Thoracic aorta (tissue), 2 donors: ENCODE results near the gene RBM14. TPM values are rescaled to one million over a fixed set of nuclear protein-coding genes. Genes with fewer than 3 reads are reported as not detected.
"Not testable (repeated sequence)": the region's sequence is repeated elsewhere in the genome, so short reads cannot be mapped to it uniquely, and the experiment has no call there.

Experiments
- ATAC-seq: fragments of 150-250 bp; one replicate; pipeline ENCODE4 v1.8.0; 2017; ENCODE audit warnings: low read depth; ENCODE audit not compliant: insufficient number of reproducible peaks, low FRiP score
- DNase-seq: peaks from one replicate; pipeline ENCODE4 v3.0.0-alpha.2; 2020; ENCODE audit warnings: low spot score
- H3K27ac ChIP-seq, 2 donors: fragments of 200-600 bp; sonication (generic); 1 replicate in 1 of 2; 2 replicates in 1 of 2; pipeline ENCODE4 v1.5.1; 2016; ENCODE audit warnings: mild to moderate bottlenecking in 2 of 2, moderate library complexity in 2 of 2
- H3K27me3 ChIP-seq: fragments of 200-600 bp; sonication (generic); replicated peaks from 2 replicates; pipeline ENCODE4 v1.6.0; 2016; ENCODE audit warnings: mild to moderate bottlenecking; ENCODE audit not compliant: insufficient read depth
- H3K36me3 ChIP-seq: fragments of 200-600 bp; sonication (generic); one replicate; pipeline ENCODE4 v1.5.1; 2016
- H3K4me1 ChIP-seq, 2 donors: fragments of 200-600 bp; sonication (generic); 1 replicate in 1 of 2; 2 replicates in 1 of 2; pipeline versions ENCODE4 v1.5.1 to v1.6.0; 2016; ENCODE audit warnings: low read depth in 2 of 2, mild to moderate bottlenecking in 1 of 2; ENCODE audit not compliant: control insufficient read depth in 1 of 2
- H3K4me3 ChIP-seq: fragments of 200-600 bp; sonication (generic); 2 replicates; pipeline ENCODE4 v1.5.1; 2016; ENCODE audit warnings: mild to moderate bottlenecking
- H3K9me3 ChIP-seq: fragments of 200-600 bp; sonication (generic); 2 replicates; pipeline ENCODE4 v1.5.1; 2016
- CTCF ChIP-seq: fragments of 200-600 bp; sonication (generic); IDR thresholded peaks from one replicate; pipeline ENCODE4 v1.5.1; 2019; ENCODE audit warnings: antibody characterized with exemption
- total RNA-seq, 2 donors: library from RNA; depleted of rRNA; stranded (reverse); fragments of >200 nt; gene quantifications; one replicate each; pipeline versions ENCODE4 v1.1.0 to v1.2.3, GENCODE V29; 2016

Gene RBM14
- total RNA-seq, 2 donors from 2014 or later, result 72.7 to 99.8 TPM

GRCh38 chr11:66570079-66570849 is 46.2 kb upstream of the RBM14 start:
- Histone ChIP-seq H3K36me3 (no peaks in the 10 kb centered on the region), H3K9me3 (no peaks in the 10 kb centered on the region), H3K27me3 (no peaks in the 10 kb centered on the region), H3K4me1 (peaks cover 4 to 15% of the 10 kb centered on the region in 2 donors), H3K4me3 (no peak overlapping the region), H3K27ac (no peak overlapping the region)
- TF ChIP-seq CTCF, result no peak
- no peak for DNase-seq
- no peak for ATAC-seq

DNA sequence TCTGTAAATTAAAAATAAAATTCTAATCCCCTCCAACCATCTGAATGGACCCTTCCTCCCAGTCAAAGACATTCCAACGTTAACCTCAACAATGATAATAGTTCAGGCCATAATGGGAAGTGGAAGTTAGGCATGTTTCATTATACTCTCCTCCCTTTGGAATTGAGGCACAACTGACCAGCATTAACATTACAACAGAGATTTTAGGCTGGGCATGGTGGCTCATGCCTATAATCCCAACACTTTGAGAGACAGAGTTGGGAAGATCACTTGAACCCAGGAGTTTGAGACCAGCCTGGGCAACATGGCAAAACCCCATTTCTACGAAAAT is 45.6 kb upstream of the RBM14 start:
- Histone ChIP-seq H3K4me1 (peaks cover 4 to 15% of the 10 kb centered on the region in 2 donors), H3K4me3 (no peak overlapping the region), H3K27ac (no peak overlapping the region), H3K27me3 (no peaks in the 10 kb centered on the region), H3K36me3 (no peaks in the 10 kb centered on the region), H3K9me3 (no peaks in the 10 kb centered on the region)
- TF ChIP-seq CTCF, result no peak
- DNase-seq (no peak), ATAC-seq (no peak)

GRCh38 chr11:66579017-66579606 is 37.3 kb upstream of the RBM14 start:
- ATAC-seq (peak; percentile 36), DNase-seq (peak; percentile 46)
- Histone ChIP-seq H3K36me3 (no peaks in the 10 kb centered on the region), H3K9me3 (peaks cover 6% of the 10 kb centered on the region), H3K4me1 (no peaks in the 10 kb centered on the region), H3K4me3 (no peak overlapping the region), H3K27me3 (no peaks in the 10 kb centered on the region), H3K27ac (no peak overlapping the region)
- TF ChIP-seq CTCF, result peak; percentile 86

DNA sequence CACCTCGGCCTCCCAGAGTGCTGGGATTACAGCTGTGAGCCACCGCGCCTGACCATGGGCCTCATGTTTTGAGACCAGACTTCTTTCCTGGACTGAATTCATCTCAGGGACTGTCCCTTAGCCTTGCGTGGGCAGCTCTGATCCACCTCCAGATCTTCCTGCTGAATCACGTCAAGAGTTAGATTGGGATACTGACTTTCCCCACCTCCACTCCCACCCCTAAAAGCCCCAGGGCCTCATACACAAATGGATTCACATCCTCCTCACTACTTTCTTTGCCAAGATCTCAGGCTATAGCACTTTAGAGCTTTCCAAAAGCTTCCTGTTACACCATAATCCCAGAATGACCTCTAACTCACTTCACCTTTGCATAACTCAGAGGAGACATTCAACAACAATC is 35.6 kb upstream of the RBM14 start:
- Histone ChIP-seq H3K27me3 (no peaks in the 10 kb centered on the region), H3K4me1 (no peaks in the 10 kb centered on the region), H3K27ac (no peak overlapping the region), H3K9me3 (peaks cover 6% of the 10 kb centered on the region), H3K36me3 (no peaks in the 10 kb centered on the region), H3K4me3 (no peak overlapping the region)
- no peak for TF ChIP-seq CTCF
- ATAC-seq (no peak), DNase-seq (no peak)

DNA sequence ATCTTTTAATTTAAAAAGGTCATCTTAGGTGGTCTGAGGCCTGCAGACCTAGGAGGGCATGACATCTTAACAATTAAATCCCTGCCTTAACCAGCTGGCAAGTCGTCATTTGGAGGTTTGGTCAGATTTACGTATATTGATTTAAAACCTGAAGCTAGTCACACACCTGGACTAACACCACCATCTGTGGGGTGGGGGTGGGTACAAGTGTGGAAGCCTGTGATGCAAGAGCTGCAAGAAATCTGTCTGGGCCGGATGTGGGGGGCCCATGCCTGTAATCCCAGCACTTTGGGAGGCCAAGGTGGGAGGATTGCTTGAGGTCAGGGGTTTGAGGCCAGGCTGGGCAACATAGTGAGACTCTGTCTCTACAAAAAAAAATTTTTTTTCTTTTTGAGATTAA is 35.2 kb upstream of the RBM14 start:
- peaks cover 6% of the 10 kb centered on the region for H3K9me3 ChIP-seq

DNA sequence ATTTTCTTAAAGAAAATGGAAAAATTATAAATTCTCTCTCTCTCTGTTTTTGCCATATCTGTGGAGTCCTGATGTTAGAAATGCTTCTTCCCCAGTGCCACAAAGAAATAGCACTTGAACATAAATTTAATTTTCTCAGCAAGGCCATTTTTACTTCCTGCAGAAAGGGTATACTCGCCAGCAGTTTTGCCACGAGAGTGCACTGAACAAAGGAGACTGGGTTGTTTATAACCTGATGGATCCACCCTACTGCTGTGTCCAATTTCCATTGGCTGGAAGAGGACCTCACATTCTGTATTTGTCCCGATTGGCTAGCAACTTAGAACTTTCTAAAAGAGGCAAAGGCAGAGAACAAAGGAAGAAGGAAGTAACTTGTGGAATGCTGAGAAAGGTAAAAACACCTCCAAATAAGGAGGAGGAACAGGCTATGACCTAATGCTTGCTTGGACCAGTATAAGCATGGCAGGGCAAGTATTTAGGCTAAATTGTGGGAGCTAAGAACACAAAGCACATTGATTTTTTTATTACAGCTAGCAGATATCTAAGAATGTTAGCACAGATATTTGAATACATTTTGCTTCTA is 33.8 kb upstream of the RBM14 start:
- H3K4me3 ChIP-seq, H3K27ac ChIP-seq, H3K36me3 ChIP-seq, H3K4me1 ChIP-seq, DNase-seq, ATAC-seq, H3K27me3 ChIP-seq, H3K9me3 ChIP-seq: not testable (repeated sequence)

More for the DNA sequence above, 35.2 kb upstream of the RBM14 start:
- no peak for DNase-seq
- Histone ChIP-seq H3K4me3 (no peak overlapping the region), H3K4me1 (no peaks in the 10 kb centered on the region), H3K36me3 (no peaks in the 10 kb centered on the region), H3K27me3 (no peaks in the 10 kb centered on the region), H3K27ac (no peak overlapping the region)
- TF ChIP-seq CTCF, result no peak
- no peak for ATAC-seq

DNA sequence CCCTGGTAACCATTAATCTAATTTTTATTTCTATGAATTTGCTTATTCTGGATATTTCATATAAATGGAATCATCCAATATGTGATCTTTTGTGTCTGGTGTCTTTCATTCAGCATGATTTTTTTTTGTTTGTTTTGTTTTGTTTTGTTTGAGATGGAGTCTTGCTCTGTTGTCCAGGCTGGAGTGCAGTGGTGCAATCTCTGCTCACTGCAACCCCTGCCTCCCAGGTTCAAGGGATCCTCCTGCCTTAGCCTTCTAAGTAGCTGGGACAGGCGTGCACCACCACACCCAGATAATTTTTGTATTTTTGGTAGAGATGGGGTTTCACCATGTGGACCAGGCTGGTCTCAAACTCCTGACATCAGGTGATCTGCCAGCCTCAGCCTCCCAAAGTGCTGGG is 31.0 kb upstream of the RBM14 start:
- ATAC-seq, DNase-seq: not testable (repeated sequence)

More for the DNA sequence above, 31.0 kb upstream of the RBM14 start:
- H3K4me3 ChIP-seq, H3K9me3 ChIP-seq, H3K4me1 ChIP-seq, H3K36me3 ChIP-seq, H3K27ac ChIP-seq, H3K27me3 ChIP-seq: not testable (repeated sequence)
